ENCODE measurements around the gene DIS3L2. TPM values are rescaled to one million over a fixed set of nuclear protein-coding genes. Genes with fewer than 3 reads are reported as not detected.

DIS3L2 gene
- total and polyA plus RNA-seq, 2 of the 4 experiments (the other 2 are of a cell fraction): 14.7 to 19.2 TPM

- H4K8ac ChIP-seq (ENCODE audit: low read depth in 2 of 2, low read length in 2 of 2): no peak overlapping the region
- H3K9ac ChIP-seq (ENCODE audit: low read depth, low read length): no peak overlapping the region
- no peaks in the 10 kb centered on the region for H3K79me1 ChIP-seq (ENCODE audit: low read depth in 1 of 2, low read length in 2 of 2)
- TF ChIP-seq MAZ (IDR thresholded peaks at IDR 0.05; ENCODE audit: borderline replicate concordance, low read depth, low read length): no peak
- TF ChIP-seq NFE2L2 (IDR thresholded peaks at IDR 0.05; ENCODE audit: low read depth, low read length): no peak
- no peak for TF ChIP-seq USF2 (IDR thresholded peaks at IDR 0.05; ENCODE audit: low read depth, low read length)
- no peak for TF ChIP-seq MAFK (IDR thresholded peaks at IDR 0.05; ENCODE audit: low read depth, low read length)
- TF ChIP-seq POLR2A (IDR thresholded peaks at IDR 0.05; ENCODE audit: low read depth, low read length): no peak
- no peak for TF ChIP-seq RCOR1 (IDR thresholded peaks at IDR 0.05; ENCODE audit: insufficient replicate concordance, low read length)
- TF ChIP-seq RAD21 (IDR thresholded peaks at IDR 0.05; ENCODE audit: low read length): no peak
- no peak for TF ChIP-seq CHD1 (IDR thresholded peaks at IDR 0.05; ENCODE audit: low read depth, low read length)
- no peak for TF ChIP-seq ELK1 (IDR thresholded peaks at IDR 0.05; ENCODE audit: borderline replicate concordance, low read depth, low read length)
- intact Hi-C loops (cut with micrococcal nuclease): no loop called here
- ATAC-seq (ENCODE audit: low read depth) (no peak), DNase-seq (no peak)
- H3K14ac ChIP-seq (replicated peaks; ENCODE audit: low read depth, low read length): no peak overlapping the region
- 52% methylated on average over 4 of the region's 12 CpGs; no CpG with 5 or more reads in 1 of the 2 experiments for WGBS, 2 experiments (ENCODE audit: extremely low coverage in 2 of 2, insufficient read length in 1 of 2)
- H3K4me2 ChIP-seq (ENCODE audit: low read depth, low read length): no peak overlapping the region
- ChIA-PET POLR2A (ENCODE audit: unreplicated experiment) (interaction anchor here (0.5 kb wide), 1 partner anchor 505 kb away, joined by 6 read pairs; no protein-coding TSS in a partner anchor), CTCF (interaction anchor here (0.8 kb wide), 1 partner anchor 58 kb away, joined by 3 read pairs; no protein-coding TSS in a partner anchor)
- no TSS peak for BruUV-seq (replicated peaks)
- H2AK5ac ChIP-seq (ENCODE audit: low read depth, low read length): no peak overlapping the region
- in situ Hi-C loops (cut with MboI; ENCODE audit: low sequenced_read_pairs): no loop called here
- no peaks in the 10 kb centered on the region for H3K9me1 ChIP-seq (ENCODE audit: insufficient read depth, low read length)
- H2AFZ ChIP-seq (replicated peaks; ENCODE audit: low read length, poor library complexity): no peak overlapping the region
- H3K9me3 ChIP-seq (ENCODE audit: control insufficient read depth, insufficient read depth, low read length): no peaks in the 10 kb centered on the region
- no peak overlapping the region for H2BK5ac ChIP-seq (ENCODE audit: low read depth, low read length, poor library complexity, severe bottlenecking)
- H2BK20ac ChIP-seq (ENCODE audit: low read depth, low read length): no peak overlapping the region
- H4K91ac ChIP-seq (ENCODE audit: insufficient read depth, low read depth, low read length): no peak overlapping the region
- no peak overlapping the region for H3K4me3 ChIP-seq (ENCODE audit: insufficient read depth, low read depth, low read length)
- no peak overlapping the region for H2AK9ac ChIP-seq (replicated peaks; ENCODE audit: low read depth, low read length, poor library complexity)
- H3K23ac ChIP-seq (ENCODE audit: low read depth, low read length): no peak overlapping the region
- peaks cover 40% of the 10 kb centered on the region for H3K27me3 ChIP-seq (ENCODE audit: control insufficient read depth, insufficient read depth, low read length)
- no peak overlapping the region for H2BK15ac ChIP-seq (ENCODE audit: low read depth, low read length)
- no peak overlapping the region for H3K18ac ChIP-seq (ENCODE audit: low read depth, low read length)
- no peak overlapping the region for H4K5ac ChIP-seq (ENCODE audit: low read depth, low read length)
- no peak overlapping the region for H2BK120ac ChIP-seq (ENCODE audit: low read depth, low read length)
- H3K4me1 ChIP-seq (ENCODE audit: control insufficient read depth, insufficient read depth, low read length): no peaks in the 10 kb centered on the region
- H4K20me1 ChIP-seq (ENCODE audit: insufficient read depth, low read length): no peaks in the 10 kb centered on the region
- H3K56ac ChIP-seq (ENCODE audit: extremely low read depth, insufficient read depth, low read length): no peak overlapping the region
- H3K4ac ChIP-seq (ENCODE audit: low read depth, low read length): no peak overlapping the region
- no peaks in the 10 kb centered on the region for H3K36me3 ChIP-seq (ENCODE audit: control insufficient read depth, insufficient read depth, low read length)
- dilution Hi-C loops (cut with HindIII; ENCODE audit: low sequenced_read_pairs, unreplicated experiment): no loop called here
- no peak overlapping the region for H3K27ac ChIP-seq (ENCODE audit: insufficient read depth, low read length)
These were observed 413.7 kb downstream of the DIS3L2 start for GRCh38 chr2:232375164-232375563.
